WI38 (cell line): ENCODE measurements around the gene DNAJC5.

Experiments
- H3K4me3 ChIP-seq: 2 replicates; pipeline ENCODE4 v1.5.1; 2011; ENCODE audit warnings: low read depth, mild to moderate bottlenecking, control low read depth, low read length
- TF ChIP-seq, protein P1 (sequence below): IDR thresholded peaks from 2 replicates; pipeline ENCODE4 v1.5.1; 2012; ENCODE audit warnings: low read depth, mild to moderate bottlenecking, control low read depth, low read length

Gene DNAJC5

DNA sequence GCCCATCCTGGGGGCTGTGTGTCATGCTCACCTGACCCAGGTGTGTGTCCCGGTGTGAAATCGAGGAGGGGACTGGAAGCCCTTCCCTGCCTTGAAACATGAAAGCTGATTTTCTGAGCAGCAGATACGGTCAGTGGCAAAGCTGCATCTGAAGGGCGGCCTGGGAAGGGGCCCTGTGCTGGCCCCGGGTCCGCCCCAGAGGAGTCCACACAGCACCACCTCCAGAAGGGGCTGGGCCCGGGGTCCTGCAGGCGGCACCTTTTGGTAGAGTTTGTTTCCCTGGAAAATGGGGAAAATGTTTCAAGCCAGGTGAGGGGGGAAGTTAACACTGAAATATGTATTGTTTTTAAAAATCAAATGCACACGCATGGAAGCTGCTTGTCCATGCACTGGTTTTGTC lies 40.5 kb downstream of the DNAJC5 start:
- H3K4me3 ChIP-seq: no peak overlapping the region

DNA sequence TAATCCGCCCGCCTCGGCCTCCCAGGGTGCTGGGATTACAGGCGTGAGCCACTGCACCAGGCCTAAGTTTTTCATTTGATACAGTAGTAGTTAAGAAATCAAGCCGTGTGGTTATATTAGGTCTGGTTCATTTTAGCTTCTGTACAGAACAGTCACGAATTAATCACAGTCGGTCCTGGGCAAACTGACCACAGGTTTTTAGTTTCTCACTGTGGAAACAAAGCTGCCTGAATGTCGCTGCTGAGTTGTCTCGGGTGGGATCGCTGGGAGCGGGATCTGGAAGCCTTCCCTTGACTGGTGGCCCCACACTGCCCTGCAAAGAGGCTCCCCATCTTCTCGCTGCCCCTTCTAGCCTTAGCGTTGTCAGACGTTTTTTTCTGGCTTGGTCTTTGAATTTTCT lies 42.7 kb downstream of the DNAJC5 start:
- TF ChIP-seq, protein P1, sequence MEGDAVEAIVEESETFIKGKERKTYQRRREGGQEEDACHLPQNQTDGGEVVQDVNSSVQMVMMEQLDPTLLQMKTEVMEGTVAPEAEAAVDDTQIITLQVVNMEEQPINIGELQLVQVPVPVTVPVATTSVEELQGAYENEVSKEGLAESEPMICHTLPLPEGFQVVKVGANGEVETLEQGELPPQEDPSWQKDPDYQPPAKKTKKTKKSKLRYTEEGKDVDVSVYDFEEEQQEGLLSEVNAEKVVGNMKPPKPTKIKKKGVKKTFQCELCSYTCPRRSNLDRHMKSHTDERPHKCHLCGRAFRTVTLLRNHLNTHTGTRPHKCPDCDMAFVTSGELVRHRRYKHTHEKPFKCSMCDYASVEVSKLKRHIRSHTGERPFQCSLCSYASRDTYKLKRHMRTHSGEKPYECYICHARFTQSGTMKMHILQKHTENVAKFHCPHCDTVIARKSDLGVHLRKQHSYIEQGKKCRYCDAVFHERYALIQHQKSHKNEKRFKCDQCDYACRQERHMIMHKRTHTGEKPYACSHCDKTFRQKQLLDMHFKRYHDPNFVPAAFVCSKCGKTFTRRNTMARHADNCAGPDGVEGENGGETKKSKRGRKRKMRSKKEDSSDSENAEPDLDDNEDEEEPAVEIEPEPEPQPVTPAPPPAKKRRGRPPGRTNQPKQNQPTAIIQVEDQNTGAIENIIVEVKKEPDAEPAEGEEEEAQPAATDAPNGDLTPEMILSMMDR: no peak
- H3K4me3 ChIP-seq: no peak overlapping the region

More for the DNA sequence above, 40.5 kb downstream of the DNAJC5 start:
- TF ChIP-seq, protein P1: no peak

DNA sequence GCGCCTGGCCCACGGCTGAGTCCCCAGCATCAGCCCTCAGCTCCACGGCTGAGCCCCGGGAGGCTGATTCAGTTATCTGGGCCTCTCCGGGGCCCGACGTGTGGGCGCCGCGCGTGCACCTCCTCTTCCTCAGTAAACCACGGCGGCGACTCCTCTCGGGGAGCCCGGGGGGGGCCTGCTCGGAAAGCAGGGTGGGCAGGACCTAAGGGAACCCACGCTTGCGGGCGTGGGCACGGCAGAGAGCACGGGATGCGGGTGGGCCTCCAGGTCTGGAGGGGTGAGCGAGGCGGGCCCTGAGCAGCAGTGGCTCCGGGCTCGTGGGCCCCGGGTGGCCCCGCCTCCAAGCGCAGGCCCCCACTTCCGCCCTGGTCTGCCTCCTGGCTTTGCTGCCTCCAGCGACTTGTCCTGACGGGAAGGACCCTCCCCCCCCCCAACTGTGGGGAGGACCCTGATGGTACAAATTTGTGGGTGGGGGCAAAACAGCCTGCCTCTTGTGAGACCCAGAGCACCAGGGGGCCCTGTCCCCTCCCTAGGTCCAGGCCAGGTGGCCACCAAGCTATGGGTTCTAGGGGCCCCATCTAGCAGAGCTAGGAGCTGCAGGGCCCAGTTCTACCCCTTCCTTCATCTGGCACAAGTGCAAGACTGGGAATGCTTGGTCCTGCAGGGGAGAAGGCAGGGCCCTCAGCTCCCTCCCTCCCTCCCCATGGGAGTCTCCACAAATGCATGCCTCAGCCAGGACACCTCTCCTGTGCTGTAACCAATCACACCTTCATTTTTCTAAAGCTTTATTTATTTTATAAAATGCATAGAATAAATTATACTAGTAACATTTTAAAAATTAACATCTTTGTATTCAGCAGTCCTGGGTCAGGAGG lies 44.4 kb downstream of the DNAJC5 start:
- TF ChIP-seq, protein P1: no peak
- H3K4me3 ChIP-seq: no peak overlapping the region

DNA sequence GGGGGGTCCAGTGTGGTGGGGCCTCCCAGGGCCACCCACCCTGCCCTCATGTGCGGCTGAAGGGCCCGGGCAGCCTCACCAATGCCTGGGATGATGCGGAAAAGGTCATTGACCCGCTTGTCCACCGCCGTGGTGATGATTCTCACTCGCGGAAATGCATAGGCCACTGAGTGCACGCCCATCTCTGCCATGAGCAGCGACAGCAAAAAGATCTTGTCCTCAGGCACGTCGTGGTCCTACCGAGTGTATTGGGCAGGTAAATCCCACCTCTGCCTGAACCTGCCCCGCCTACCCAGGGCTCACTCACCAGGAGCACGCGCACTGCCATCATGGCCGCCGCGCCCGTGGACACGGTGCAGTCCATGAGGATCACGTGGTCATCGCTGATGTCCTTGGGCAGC lies 45.1 kb downstream of the DNAJC5 start:
- no peak overlapping the region for H3K4me3 ChIP-seq
- TF ChIP-seq, protein P1: no peak

DNA sequence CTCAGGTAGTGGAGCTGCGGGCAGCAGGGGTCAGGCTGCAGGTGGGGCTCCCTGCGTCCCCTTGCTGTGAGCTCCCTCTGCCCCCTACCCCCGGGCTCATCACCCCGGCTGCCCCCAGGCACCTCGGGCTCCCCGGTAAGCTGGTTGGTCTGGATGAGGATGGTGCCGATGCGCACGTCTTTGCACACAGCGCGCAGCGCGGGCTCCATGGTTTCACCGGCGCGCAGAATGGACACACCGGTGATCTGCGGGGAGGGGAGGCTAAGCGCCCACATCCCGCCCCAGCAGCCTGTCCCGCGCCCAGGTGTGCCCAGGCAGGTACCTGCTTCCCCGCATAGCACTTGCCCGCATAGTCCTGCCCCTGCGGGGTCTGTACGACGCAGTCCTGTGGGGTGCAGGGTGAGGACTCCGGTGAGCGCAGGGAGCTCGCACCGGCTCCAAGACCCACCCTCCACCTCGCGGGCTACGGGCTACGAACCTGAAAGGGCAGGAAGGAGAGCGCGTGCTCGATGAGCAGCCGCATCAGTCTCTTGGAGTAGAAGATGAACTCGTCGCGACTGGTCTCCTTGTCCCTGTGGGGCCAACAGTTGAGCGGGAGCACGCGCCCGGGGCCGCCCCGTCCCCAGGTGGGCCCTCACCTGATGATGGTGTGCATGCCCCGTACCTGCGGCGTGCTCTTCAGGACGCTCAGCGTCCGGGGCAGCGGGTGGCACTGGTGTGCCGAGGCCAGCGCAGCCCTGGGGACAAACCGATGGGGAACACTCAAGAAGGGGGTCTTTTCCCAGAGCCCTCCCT lies 45.7 kb downstream of the DNAJC5 start:
- TF ChIP-seq, protein P1: no peak
- H3K4me3 ChIP-seq: no peak overlapping the region

DNA sequence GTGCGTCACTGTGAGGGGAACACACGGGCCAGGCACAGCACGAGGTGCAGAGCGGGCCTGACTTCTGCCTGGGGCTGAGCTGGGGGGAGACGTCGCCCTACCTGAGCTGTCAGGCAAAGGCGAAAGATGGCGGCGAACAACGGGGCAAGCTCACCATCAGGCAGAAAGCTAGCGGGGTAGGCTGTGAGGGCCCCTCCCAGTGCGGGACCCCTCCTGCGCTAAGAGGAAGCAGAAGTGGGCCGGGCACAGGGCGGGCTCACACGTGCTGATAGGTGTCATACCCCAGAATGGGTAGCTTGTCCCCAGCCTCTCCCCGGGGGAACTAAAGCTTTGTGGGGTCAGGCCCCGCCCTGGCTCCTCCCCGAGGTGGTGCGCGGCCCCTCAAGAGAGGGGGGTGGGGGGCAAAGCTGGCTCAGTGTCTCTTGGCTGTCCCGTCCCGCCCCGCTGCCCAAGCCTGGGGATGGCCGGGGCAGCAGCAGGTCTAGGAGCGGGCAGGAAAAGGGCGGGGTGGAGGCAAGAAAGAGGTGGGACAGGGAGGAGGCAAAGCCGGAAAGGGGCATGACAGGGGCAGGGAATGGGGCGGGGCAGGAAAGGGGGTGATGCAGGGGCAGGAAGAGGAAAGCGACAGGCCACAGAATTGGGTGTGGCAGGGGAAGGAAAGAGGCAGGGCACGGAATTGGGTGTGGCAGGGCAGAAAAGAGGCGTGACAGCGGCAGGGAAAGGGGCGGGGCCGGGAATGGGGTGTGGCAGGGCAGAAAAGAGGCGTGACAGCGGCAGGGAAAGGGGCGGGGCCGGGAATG lies 46.6 kb downstream of the DNAJC5 start:
- TF ChIP-seq, protein P1: no peak

More for the DNA sequence above, 46.6 kb downstream of the DNAJC5 start:
- no peak overlapping the region for H3K4me3 ChIP-seq
